HCEC 1CT (cell line): ENCODE measurements around the gene TULP4.
"Not testable (repeated sequence)": the region's sequence is repeated elsewhere in the genome, so short reads cannot be mapped to it uniquely, and the experiment has no call there.

Experiments
- DNase-seq: peaks from one replicate; pipeline ENCODE4 v3.0.0-alpha.2; 2017

Gene TULP4

GRCh38 chr6:158475344-158476302 lies 163.4 kb downstream of the TULP4 start:
- DNase-seq = peak; percentile 66

DNA sequence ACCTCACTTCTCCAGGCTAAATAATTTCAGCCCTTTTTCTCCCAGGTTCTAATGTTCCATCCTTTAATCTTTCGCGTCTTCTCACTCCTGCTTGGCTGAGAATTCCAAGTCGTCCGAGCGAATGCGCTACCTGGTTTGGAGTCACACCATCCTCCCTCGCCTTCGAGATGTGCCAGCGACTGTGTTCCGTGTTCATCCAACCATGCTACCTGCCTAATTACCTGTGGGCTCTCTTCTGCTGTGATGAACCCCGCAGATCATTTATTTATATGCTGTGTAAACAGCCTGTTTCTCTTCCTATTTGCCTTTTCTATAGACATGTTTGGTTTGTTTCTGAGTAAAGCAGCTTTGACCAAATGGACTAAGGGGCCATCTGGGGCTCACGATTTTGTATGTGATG lies 164.1 kb downstream of the TULP4 start:
- DNase-seq = no peak

- not testable (repeated sequence) for DNase-seq
Observed at GRCh38 chr6:158477722-158478121, 165.5 kb downstream of the TULP4 start.

- DNase-seq = no peak
Observed at GRCh38 chr6:158480989-158481388, 168.7 kb downstream of the TULP4 start.

GRCh38 chr6:158481690-158482473 lies 169.6 kb downstream of the TULP4 start:
- DNase-seq = peak; percentile 81

DNA sequence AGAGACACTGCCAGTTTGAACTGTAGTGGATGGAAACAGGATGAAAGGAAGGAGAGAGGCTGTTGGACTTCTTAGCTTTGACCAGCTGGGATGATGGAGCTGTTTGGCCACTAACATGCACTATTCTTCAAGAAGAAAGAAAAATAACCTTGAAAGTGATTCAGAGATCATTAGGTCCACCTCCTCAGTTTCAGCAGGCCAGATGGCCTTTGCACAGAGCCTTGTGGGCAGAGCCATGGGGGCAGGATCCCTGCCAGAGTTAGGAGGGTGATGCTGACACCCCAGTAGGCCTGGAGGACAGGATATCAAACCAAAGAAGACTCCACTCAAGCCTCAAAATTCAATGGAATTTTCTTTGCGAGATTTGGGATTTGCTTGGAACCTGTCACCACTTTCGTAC lies 173.2 kb downstream of the TULP4 start:
- peak; percentile 16 for DNase-seq

DNA sequence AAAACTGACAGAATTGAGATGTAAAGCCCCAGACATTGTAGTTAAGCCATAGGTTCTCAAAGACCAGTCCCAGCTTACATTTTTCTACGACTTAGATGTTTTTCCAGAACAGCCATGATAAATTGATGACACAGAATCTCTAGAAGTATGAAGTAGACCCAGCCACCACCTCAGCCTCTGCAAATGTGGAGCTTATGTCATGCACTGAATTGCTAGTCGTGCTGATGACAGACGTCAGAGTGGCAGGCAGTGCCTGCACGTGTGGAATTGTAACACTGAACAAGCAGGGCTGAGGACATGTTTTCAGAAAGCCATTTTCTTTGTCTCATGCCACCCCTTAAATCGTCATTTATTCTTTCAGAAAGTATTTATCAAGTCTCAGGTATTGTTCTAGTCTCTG lies 175.2 kb downstream of the TULP4 start:
- peak; percentile 23 for DNase-seq

GRCh38 chr6:158488065-158488464 lies 175.8 kb downstream of the TULP4 start:
- DNase-seq = peak; percentile 97

- no peak for DNase-seq
Observed at GRCh38 chr6:158489441-158489840, 177.2 kb downstream of the TULP4 start.

GRCh38 chr6:158492881-158493280 lies 180.6 kb downstream of the TULP4 start:
- no peak for DNase-seq

DNA sequence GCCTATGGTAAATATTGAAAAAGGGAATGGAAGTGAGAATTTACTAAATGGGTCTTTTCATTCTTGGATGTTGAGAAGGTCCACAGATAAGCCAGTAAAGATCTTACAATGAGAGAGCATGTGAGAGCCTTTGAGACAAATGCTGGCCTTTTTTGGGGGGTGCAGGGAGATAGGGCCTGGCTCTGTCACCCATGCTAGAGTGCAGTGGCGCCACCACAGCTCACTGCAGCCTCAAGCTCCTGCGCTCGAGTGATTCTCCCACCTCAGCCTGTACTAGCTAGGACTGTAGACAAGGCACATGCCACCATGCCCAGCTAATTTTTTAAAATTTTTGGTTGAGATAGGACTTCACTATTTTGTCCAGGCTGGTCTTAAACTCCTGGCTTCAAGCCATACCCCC lies 184.4 kb downstream of the TULP4 start:
- no peak for DNase-seq

GRCh38 chr6:158497620-158498019 lies 185.4 kb downstream of the TULP4 start:
- DNase-seq = no peak

DNA sequence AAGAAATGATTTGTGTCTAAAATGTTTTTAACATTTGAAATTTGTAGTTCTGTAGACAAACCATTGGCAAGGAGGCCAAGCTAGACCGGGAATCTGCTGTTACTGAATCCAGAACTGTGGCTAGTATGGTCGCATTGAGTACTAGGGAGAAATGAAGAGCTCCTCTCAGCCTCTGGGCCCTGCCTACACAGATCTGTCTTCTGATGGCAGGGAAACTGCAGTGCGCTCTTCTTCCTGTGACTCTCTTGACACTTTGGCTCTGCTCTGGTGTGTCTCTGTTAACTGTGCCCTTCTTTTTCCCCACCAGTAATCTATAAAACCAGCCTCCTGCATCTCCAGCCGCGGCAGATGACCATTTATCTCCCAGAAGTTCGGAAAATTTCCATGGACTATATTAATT lies 186.1 kb downstream of the TULP4 start:
- DNase-seq = no peak

DNA sequence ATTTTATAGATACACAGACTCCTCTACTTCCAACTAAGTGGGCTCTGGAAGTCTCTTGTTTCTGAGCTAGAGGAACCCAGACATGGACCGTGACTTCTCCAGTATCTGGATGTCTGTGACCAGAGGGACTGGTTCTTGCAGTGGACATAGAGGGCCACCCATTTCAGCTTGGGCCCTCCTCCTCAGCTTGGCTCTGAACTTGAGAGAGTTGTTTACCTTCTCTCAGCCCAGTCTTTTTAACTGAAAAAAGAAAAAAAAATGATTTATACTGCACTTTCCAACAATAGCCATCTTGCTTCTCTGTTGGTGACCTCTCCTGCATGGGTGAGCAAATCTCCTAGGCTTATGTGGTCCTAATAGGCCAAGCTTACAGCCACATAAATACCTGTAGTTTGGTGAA lies 187.3 kb downstream of the TULP4 start:
- no peak for DNase-seq

DNA sequence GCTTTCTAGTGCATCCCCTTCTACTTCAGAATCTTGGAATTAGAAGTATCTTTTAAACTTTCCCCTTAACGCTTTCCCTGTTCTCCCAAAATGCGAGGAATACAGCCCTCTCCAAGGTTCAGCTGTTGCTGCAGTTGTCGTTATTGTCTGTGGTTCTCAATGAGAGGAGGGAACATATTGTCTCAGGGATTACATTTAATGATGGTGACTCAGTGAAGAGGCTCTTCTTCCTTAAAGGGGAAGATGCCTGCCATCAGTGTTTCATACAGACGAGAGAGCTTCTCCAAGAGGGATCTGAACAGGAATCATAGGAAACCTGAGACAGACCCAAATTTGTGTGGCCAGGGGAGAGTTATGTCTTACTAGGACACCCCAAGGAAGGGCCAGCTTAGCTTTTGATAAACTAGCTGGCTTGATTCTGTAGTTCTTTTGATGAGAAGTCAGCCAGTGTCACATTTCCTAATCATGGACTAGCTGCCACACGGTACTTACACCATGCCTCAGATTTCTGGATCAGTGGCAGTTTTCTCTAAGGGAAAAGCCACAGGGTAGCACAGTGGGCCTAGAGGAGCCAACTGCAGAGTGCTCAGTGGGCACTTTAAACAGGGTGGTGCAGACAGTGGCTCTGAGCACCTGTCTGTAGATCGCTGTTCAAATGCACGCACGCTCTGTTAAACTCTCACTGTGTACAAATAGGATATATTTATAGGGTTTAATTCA lies 187.9 kb downstream of the TULP4 start:
- peak; percentile 71 for DNase-seq

- no peak for DNase-seq
Observed at GRCh38 chr6:158501360-158502262, 189.3 kb downstream of the TULP4 start.

- DNase-seq = no peak
Observed at GRCh38 chr6:158502263-158502950, 190.1 kb downstream of the TULP4 start.

GRCh38 chr6:158503222-158503621 lies 191.0 kb downstream of the TULP4 start:
- no peak for DNase-seq

DNA sequence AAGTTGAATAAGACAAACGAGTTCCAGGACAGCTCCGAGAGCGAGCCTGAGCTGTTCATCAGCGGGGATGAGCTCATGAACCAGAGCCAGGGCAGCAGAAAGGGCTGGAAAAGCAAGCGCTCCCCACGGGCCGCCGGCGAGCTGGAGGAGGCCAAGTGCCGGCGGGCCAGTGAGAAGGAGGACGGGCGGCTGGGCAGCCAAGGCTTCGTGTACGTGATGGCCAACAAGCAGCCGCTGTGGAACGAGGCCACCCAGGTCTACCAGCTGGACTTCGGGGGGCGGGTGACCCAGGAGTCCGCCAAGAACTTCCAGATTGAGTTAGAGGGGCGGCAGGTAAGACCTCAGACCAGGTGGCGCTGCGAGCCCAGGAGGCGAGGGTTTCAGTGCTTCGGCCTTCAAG lies 191.6 kb downstream of the TULP4 start:
- DNase-seq = no peak

DNA sequence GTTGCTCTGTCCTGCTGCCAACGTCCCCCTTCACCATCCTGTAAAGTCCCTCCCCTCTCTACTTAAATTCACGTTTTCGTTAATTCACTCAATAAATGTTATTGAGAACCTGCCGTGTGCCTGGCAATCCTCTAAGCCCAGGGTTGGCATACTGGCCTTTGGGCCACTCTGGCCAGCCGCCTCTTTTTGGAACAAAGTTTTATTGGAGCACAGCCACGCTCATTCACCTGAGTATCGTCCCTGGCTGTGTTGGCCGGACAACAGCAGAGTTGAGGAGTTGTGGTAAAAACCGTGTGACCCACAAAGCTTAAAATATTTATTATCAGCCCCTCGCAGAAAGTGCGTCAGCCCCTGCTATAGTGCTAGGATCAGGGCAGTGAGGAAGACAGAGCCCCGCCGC lies 192.9 kb downstream of the TULP4 start:
- no peak for DNase-seq

- DNase-seq = peak; percentile 19
Observed at GRCh38 chr6:158506601-158507000, 194.3 kb downstream of the TULP4 start.

DNA sequence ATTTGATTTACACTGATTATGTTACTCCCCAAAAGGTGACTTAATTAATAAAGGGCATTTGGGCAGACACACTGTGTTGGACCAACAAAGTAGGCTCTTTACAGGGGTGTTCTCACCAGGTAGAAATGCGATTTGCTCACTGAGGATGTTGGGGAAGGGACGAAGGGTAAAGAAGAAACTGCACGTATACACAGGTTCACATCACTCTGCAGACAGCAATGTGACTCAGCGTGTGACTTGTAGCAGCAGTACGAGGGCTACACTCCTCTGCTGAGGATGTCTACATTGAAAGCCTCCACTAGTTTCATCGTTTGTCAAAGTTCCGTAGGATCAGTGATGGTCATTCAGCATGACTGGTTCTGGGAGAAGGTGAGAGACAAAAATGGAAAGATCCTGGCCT lies 194.9 kb downstream of the TULP4 start:
- no peak for DNase-seq
